GM23338 (cell line): ENCODE measurements around the gene SLC22A16. TPM values are rescaled to one million over a fixed set of nuclear protein-coding genes. Genes with fewer than 3 reads are reported as not detected.

Experiments used
- ATAC-seq: fragments of 200-7000 bp; cut with Tn5 transposase; 3 replicates; pipeline ENCODE4 v1.9.1; 2020
- DNase-seq: peaks from one replicate; pipeline ENCODE4 v3.0.0-alpha.2; 2015; ENCODE audit warnings: low spot score
- H2AFZ ChIP-seq: fragments of 200-600 bp; sonication (generic); 2 replicates; pipeline ENCODE4 v1.8.0; 2016; ENCODE audit warnings: antibody characterized with exemption, mild to moderate bottlenecking, moderate library complexity
- H3F3A ChIP-seq: fragments of 200-600 bp; sonication (generic); replicated peaks from 2 replicates; pipeline ENCODE4 v1.8.0; 2017; ENCODE audit warnings: antibody characterized with exemption, mixed run types, low read depth
- H3K27ac ChIP-seq: fragments of 200-600 bp; sonication (generic); 2 replicates; pipeline ENCODE4 v1.6.1; 2016; ENCODE audit warnings: low read depth
- H3K27me3 ChIP-seq: fragments of 200-600 bp; sonication (generic); 2 replicates; pipeline ENCODE4 v1.8.0; 2016; ENCODE audit warnings: mild to moderate bottlenecking, mixed run types, moderate library complexity; ENCODE audit not compliant: insufficient read depth
- H3K36me3 ChIP-seq: fragments of 200-600 bp; sonication (generic); 2 replicates; pipeline ENCODE4 v1.8.0; 2016; ENCODE audit warnings: mild to moderate bottlenecking; ENCODE audit not compliant: insufficient read depth
- H3K4me1 ChIP-seq: fragments of 200-600 bp; sonication (generic); 2 replicates; pipeline ENCODE4 v1.8.0; 2016; ENCODE audit warnings: mild to moderate bottlenecking, moderate library complexity; ENCODE audit not compliant: insufficient read depth
- H3K4me2 ChIP-seq: fragments of 200-600 bp; sonication (generic); 2 replicates; pipeline ENCODE4 v1.7.1; 2017; ENCODE audit warnings: mixed run types
- H3K4me3 ChIP-seq: fragments of 200-600 bp; sonication (generic); 2 replicates; pipeline ENCODE4 v1.6.1; 2016; ENCODE audit warnings: mixed run types
- H3K79me2 ChIP-seq: fragments of 200-600 bp; sonication (generic); replicated peaks from 2 replicates; pipeline ENCODE4 v1.8.0; 2017; ENCODE audit warnings: mild to moderate bottlenecking; ENCODE audit not compliant: insufficient read depth
- H3K9me2 ChIP-seq: fragments of 200-600 bp; sonication (generic); 2 replicates; pipeline ENCODE4 v1.8.0; 2017; ENCODE audit not compliant: insufficient read depth
- H4K20me1 ChIP-seq: fragments of 200-600 bp; sonication (generic); replicated peaks from 2 replicates; pipeline ENCODE4 v1.8.0; 2017; ENCODE audit warnings: mild to moderate bottlenecking; ENCODE audit not compliant: insufficient read depth
- H3K27ac Mint-ChIP-seq: 2 replicates; pipeline ENCODE4 v1.8.0; 2020; ENCODE audit warnings: inconsistent platforms, mild to moderate bottlenecking, moderate library complexity, mixed read lengths
- H3K27me3 Mint-ChIP-seq: 3 replicates; pipeline ENCODE4 v1.8.0; 2022; ENCODE audit warnings: low read depth, mild to moderate bottlenecking, moderate library complexity, mixed read lengths, inconsistent platforms; ENCODE audit not compliant: insufficient read depth, poor library complexity
- H3K36me3 Mint-ChIP-seq: 3 replicates; pipeline ENCODE4 v1.8.0; 2021; ENCODE audit warnings: low read depth, mild to moderate bottlenecking, inconsistent platforms, moderate library complexity, mixed read lengths
- H3K4me1 Mint-ChIP-seq: 3 replicates; pipeline ENCODE4 v1.8.0; 2020; ENCODE audit warnings: mild to moderate bottlenecking, inconsistent platforms, mixed read lengths
- H3K4me3 Mint-ChIP-seq: 3 replicates; pipeline ENCODE4 v1.8.0; 2021; ENCODE audit warnings: moderate library complexity, mild to moderate bottlenecking, inconsistent platforms, mixed read lengths
- H3K9me3 Mint-ChIP-seq: 3 replicates; pipeline ENCODE4 v1.8.0; 2020; ENCODE audit warnings: moderate library complexity, mild to moderate bottlenecking, inconsistent platforms, mixed read lengths
- CREB1 ChIP-seq: fragments of 250-450 bp; sonication (Bioruptor Pico); IDR thresholded peaks from 2 replicates; pipeline ENCODE4 v1.5.0; 2020; ENCODE audit warnings: low read depth, mild to moderate bottlenecking, moderate library complexity
- EZH2 ChIP-seq: fragments of 200-600 bp; sonication (generic); IDR thresholded peaks from one replicate; pipeline ENCODE4 v1.8.0; 2017; ENCODE audit warnings: antibody characterized with exemption, mild to moderate bottlenecking, low read depth; ENCODE audit not compliant: unreplicated experiment
- JUNB ChIP-seq: IDR thresholded peaks from one replicate; pipeline ENCODE4 v1.6.1; 2016; ENCODE audit warnings: antibody characterized with exemption; ENCODE audit not compliant: unreplicated experiment
- NANOG ChIP-seq: IDR thresholded peaks from 2 replicates; pipeline ENCODE4 v1.6.1; 2016; ENCODE audit warnings: antibody characterized with exemption, borderline replicate concordance
- STAT1 ChIP-seq: IDR thresholded peaks from one replicate; pipeline ENCODE4 v1.6.1; 2016; ENCODE audit warnings: antibody characterized with exemption; ENCODE audit not compliant: unreplicated experiment
- ZNF114 ChIP-seq: fragments of 250-450 bp; sonication (Bioruptor Pico); IDR thresholded peaks from 2 replicates; pipeline ENCODE4 v1.5.0; 2020; ENCODE audit warnings: mild to moderate bottlenecking, moderate library complexity
- ZNF331 ChIP-seq: fragments of 250-450 bp; sonication (Bioruptor Pico); IDR thresholded peaks from 2 replicates; pipeline ENCODE4 v1.5.0; 2020; ENCODE audit warnings: low read depth, mild to moderate bottlenecking, moderate library complexity
- polyA plus RNA-seq: library from polyadenylated mRNA; unstranded; fragments of >200 nt; fragmentation: Nextera tagmentation; extraction: Ambion mirVana; gene quantifications from 2 replicates; pipeline ENCODE4 v1.2.1, GENCODE V29; 2016
- total RNA-seq: library from RNA; depleted of rRNA; stranded (reverse); fragments of >200 nt; shearing (Covaris generic); gene quantifications from 2 replicates; pipeline ENCODE4 v1.2.3, GENCODE V29; 2014
- TF ChIP-seq, protein P1 (sequence below): IDR thresholded peaks from one replicate; pipeline ENCODE4 v1.6.1; 2018; ENCODE audit warnings: antibody characterized with exemption; ENCODE audit not compliant: unreplicated experiment
- TF ChIP-seq, protein P2 (sequence below): IDR thresholded peaks from 2 replicates; pipeline ENCODE4 v1.6.1; 2016; ENCODE audit warnings: antibody characterized with exemption

Gene SLC22A16
- total and polyA plus RNA-seq, 2 experiments from 2014 or later = 0.37 to 0.42 TPM

DNA sequence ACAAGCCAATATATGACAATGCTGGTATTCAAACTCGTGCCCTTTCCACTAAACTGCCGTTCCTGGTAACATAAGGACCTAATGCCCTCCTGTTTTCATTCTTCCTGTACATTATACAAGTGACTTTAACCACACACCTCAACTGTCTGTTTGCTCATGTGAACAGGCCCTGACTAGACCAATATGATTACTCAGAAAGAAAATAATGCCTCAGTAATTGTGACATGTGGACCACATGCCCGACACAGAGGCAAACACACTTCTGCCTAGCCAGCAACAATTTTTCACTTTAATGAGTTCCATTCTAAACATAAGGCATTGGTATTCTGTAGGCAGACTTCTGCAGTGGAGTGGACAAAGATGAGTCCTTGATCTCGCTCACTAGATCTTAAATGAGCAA is 30.0 kb downstream of the SLC22A16 start:
- H3K79me2 ChIP-seq = no peaks in the 10 kb centered on the region
- no peaks in the 10 kb centered on the region for H3F3A ChIP-seq
- DNase-seq (no peak), ATAC-seq (no peak)
- Mint-ChIP-seq H3K4me3 (no peak overlapping the region), H3K9me3 (no peaks in the 10 kb centered on the region), H3K27me3 (no peaks in the 10 kb centered on the region), H3K4me1 (no peaks in the 10 kb centered on the region), H3K36me3 (no peaks in the 10 kb centered on the region), H3K27ac (no peak overlapping the region)
- no peak overlapping the region for H3K4me2 ChIP-seq
- no peak overlapping the region for H3K4me3 ChIP-seq
- H3K36me3 ChIP-seq = no peaks in the 10 kb centered on the region
- no peaks in the 10 kb centered on the region for H4K20me1 ChIP-seq
- H3K4me1 ChIP-seq = no peaks in the 10 kb centered on the region
- no peak overlapping the region for H3K27ac ChIP-seq
- TF ChIP-seq NANOG = no peak
- TF ChIP-seq, protein P1, sequence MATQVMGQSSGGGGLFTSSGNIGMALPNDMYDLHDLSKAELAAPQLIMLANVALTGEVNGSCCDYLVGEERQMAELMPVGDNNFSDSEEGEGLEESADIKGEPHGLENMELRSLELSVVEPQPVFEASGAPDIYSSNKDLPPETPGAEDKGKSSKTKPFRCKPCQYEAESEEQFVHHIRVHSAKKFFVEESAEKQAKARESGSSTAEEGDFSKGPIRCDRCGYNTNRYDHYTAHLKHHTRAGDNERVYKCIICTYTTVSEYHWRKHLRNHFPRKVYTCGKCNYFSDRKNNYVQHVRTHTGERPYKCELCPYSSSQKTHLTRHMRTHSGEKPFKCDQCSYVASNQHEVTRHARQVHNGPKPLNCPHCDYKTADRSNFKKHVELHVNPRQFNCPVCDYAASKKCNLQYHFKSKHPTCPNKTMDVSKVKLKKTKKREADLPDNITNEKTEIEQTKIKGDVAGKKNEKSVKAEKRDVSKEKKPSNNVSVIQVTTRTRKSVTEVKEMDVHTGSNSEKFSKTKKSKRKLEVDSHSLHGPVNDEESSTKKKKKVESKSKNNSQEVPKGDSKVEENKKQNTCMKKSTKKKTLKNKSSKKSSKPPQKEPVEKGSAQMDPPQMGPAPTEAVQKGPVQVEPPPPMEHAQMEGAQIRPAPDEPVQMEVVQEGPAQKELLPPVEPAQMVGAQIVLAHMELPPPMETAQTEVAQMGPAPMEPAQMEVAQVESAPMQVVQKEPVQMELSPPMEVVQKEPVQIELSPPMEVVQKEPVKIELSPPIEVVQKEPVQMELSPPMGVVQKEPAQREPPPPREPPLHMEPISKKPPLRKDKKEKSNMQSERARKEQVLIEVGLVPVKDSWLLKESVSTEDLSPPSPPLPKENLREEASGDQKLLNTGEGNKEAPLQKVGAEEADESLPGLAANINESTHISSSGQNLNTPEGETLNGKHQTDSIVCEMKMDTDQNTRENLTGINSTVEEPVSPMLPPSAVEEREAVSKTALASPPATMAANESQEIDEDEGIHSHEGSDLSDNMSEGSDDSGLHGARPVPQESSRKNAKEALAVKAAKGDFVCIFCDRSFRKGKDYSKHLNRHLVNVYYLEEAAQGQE = no peak
- no peak for TF ChIP-seq EZH2
- no peak for TF ChIP-seq ZNF331 (CRISPR knock-in tag)
- TF ChIP-seq, protein P2, sequence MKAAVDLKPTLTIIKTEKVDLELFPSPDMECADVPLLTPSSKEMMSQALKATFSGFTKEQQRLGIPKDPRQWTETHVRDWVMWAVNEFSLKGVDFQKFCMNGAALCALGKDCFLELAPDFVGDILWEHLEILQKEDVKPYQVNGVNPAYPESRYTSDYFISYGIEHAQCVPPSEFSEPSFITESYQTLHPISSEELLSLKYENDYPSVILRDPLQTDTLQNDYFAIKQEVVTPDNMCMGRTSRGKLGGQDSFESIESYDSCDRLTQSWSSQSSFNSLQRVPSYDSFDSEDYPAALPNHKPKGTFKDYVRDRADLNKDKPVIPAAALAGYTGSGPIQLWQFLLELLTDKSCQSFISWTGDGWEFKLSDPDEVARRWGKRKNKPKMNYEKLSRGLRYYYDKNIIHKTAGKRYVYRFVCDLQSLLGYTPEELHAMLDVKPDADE = no peak
- TF ChIP-seq ZNF114 (CRISPR knock-in tag) = no peak
- H3K9me2 ChIP-seq = peaks cover 22% of the 10 kb centered on the region
- no peaks in the 10 kb centered on the region for H3K27me3 ChIP-seq
- 0 out of 2 replicates have a peak overlapping the region, but pooled peaks have one; percentile 43 for H2AFZ ChIP-seq

DNA sequence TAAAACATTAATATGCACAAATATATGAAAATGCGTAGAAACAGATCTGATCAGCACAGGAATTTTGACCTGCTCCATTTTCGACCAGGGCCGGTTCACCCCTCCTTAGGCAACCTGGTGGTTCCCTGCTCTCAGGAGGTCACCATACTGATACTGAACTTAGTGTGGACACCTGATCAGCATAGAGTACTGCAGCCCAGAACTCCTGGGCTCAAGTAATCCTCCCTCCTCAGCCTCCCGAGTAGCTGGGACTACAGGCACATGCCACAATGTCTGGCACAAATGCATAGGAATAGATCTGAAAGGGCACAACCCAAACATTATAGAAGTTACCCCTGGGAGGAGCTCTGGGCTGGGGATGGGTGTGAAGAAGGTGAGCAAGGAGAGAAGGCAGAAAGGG is 36.4 kb downstream of the SLC22A16 start:
- H3K27me3 ChIP-seq = no peaks in the 10 kb centered on the region
- no peak overlapping the region for H3K27ac Mint-ChIP-seq
- no peak overlapping the region for H2AFZ ChIP-seq
- H3K4me2 ChIP-seq = no peak overlapping the region
- no peak for TF ChIP-seq EZH2
- TF ChIP-seq, protein P2 = no peak
- no peak for TF ChIP-seq NANOG
- no peak for TF ChIP-seq CREB1 (CRISPR knock-in tag)
- TF ChIP-seq JUNB = no peak
- no peak for TF ChIP-seq STAT1
- H3K4me3 ChIP-seq = no peak overlapping the region
- no peaks in the 10 kb centered on the region for H4K20me1 ChIP-seq
- peaks cover 1% of the 10 kb centered on the region for H3K27me3 Mint-ChIP-seq
- DNase-seq (no peak), ATAC-seq (no peak)
- H3K9me3 Mint-ChIP-seq = peaks cover 4% of the 10 kb centered on the region; the same call in 2 of the 3 replicates
- no peak overlapping the region for H3K27ac ChIP-seq
- H3K4me1 ChIP-seq = no peaks in the 10 kb centered on the region; the same call in 1 of the 2 replicates
- no peaks in the 10 kb centered on the region for H3K36me3 Mint-ChIP-seq
- peaks cover 12% of the 10 kb centered on the region for H3K9me2 ChIP-seq
- no peak overlapping the region for H3K4me3 Mint-ChIP-seq
- no peaks in the 10 kb centered on the region for H3K4me1 Mint-ChIP-seq
- H3F3A ChIP-seq = no peaks in the 10 kb centered on the region
- no peaks in the 10 kb centered on the region for H3K79me2 ChIP-seq
- H3K36me3 ChIP-seq = no peaks in the 10 kb centered on the region
